Tibial nerve (tissue), 4 donors: ENCODE results near the gene XPC. TPM values are rescaled to one million over a fixed set of nuclear protein-coding genes. Genes with fewer than 3 reads are reported as not detected.
"Not testable (repeated sequence)": the region's sequence is repeated elsewhere in the genome, so short reads cannot be mapped to it uniquely, and the experiment has no call there.

Experiments
- DNase-seq, 2 donors: peaks; one replicate each; pipeline ENCODE4 v3.0.0-alpha.2; 2019; ENCODE audit warnings: low spot score in 2 of 2
- H3K27ac ChIP-seq, 4 donors: fragments of 200-600 bp; sonication (generic) in 3 of 4; one replicate each; pipeline ENCODE4 v1.5.1; 2017 to 2019; ENCODE audit warnings: mild to moderate bottlenecking in 1 of 4
- H3K27me3 ChIP-seq, 2 donors: fragments of 200-600 bp; sonication (generic) in 1 of 2; one replicate each; pipeline versions ENCODE4 v1.5.1 to v1.6.0; 2017 to 2019
- H3K36me3 ChIP-seq, 3 donors: fragments of 200-600 bp; sonication (generic); one replicate each; pipeline ENCODE4 v1.5.1; 2018 to 2019
- H3K4me1 ChIP-seq, 4 donors: fragments of 200-600 bp; sonication (generic) in 3 of 4; one replicate each; pipeline ENCODE4 v1.5.1; 2017 to 2019
- H3K4me3 ChIP-seq, 4 donors: fragments of 200-600 bp; sonication (generic) in 3 of 4; one replicate each; pipeline ENCODE4 v1.5.1; 2017 to 2019; ENCODE audit warnings: mild to moderate bottlenecking in 1 of 4, moderate library complexity in 1 of 4
- H3K9me3 ChIP-seq, 4 donors: fragments of 200-600 bp; sonication (generic) in 3 of 4; one replicate each; pipeline ENCODE4 v1.5.1; 2017 to 2019
- EP300 ChIP-seq, 2 donors: sonication (generic); formaldehyde crosslinking; IDR thresholded peaks; one replicate each; pipeline ENCODE4 v1.6.1; 2017; ENCODE audit warnings: antibody characterized with exemption in 2 of 2, mild to moderate bottlenecking in 1 of 2
- POLR2A ChIP-seq, 2 donors: fragments of 450-650 bp; IDR thresholded peaks; one replicate each; pipeline ENCODE4 v1.6.1; 2017; ENCODE audit warnings: antibody characterized with exemption in 2 of 2, mild to moderate bottlenecking in 2 of 2, moderate library complexity in 2 of 2
- WGBS, 2 donors: methylation state at CpG; one replicate each; pipeline ENCODE4 v1.1.5; 2018; 5-methylcytosine and 5-hydroxymethylcytosine counted together
- total RNA-seq, 4 donors: library from RNA; depleted of rRNA; stranded (reverse); fragments of >200 nt; gene quantifications; one replicate each; pipeline ENCODE4 v1.1.0, GENCODE V29; 2016
- TF ChIP-seq, protein P1 (sequence below), 5 experiments: fragments of 200-600 bp in 3 of 5; fragments of 450-650 bp in 2 of 5; sonication (generic) in 3 of 5; IDR thresholded peaks; one replicate each; pipeline ENCODE4 v1.5.1; 2016 to 2019; ENCODE audit warnings: antibody characterized with exemption in 5 of 5, mild to moderate bottlenecking in 3 of 5, moderate library complexity in 2 of 5

Gene XPC
- total RNA-seq, 4 donors from 2014 or later, result 47.7 to 77.1 (median 61.3) TPM

DNA sequence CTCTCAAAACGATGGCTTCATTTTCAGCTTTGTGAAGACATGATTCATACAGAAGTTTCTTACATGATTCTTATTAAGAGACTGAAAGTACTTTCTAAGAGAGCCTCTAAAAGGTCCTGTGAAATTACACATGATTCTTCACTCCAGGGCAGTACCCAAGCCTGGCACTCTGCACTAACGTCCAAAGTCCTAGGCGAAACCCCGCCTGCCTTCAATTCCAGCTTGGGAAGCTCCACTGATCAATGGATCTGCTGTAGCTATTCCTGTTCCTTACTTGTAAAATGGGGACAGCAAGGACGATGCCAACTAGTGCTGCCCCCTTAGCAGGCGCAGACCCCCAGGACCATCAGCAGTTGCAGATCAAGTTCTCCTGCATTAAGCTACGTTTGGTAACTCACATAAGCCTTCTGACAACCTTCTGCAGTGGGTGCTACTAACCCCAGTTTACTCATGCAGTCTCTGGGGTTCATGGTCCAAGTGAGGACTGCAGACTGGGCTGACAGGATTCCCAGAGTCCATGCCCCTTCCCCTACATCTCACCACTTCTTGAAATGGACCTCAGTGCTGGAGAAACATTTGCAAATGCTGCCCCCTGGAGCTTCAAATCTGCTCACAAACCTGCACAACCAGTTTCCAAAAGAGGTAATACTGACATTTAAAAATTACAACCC lies 64.3 kb downstream of the XPC start:
- DNase-seq, result no peak
- Histone ChIP-seq H3K27ac (no peak overlapping the region), H3K4me1 (no peaks in the 10 kb centered on the region), H3K9me3 (no peaks in the 10 kb centered on the region), H3K27me3 (no peaks in the 10 kb centered on the region), H3K4me3 (no peak overlapping the region), H3K36me3 (peaks cover 0 to 65% (median 0%) of the 10 kb centered on the region in 3 donors)
- TF ChIP-seq EP300 (IDR thresholded peaks at IDR 0.05) (no peak), POLR2A (IDR thresholded peaks at IDR 0.05) (no peak)
- TF ChIP-seq, protein P1, sequence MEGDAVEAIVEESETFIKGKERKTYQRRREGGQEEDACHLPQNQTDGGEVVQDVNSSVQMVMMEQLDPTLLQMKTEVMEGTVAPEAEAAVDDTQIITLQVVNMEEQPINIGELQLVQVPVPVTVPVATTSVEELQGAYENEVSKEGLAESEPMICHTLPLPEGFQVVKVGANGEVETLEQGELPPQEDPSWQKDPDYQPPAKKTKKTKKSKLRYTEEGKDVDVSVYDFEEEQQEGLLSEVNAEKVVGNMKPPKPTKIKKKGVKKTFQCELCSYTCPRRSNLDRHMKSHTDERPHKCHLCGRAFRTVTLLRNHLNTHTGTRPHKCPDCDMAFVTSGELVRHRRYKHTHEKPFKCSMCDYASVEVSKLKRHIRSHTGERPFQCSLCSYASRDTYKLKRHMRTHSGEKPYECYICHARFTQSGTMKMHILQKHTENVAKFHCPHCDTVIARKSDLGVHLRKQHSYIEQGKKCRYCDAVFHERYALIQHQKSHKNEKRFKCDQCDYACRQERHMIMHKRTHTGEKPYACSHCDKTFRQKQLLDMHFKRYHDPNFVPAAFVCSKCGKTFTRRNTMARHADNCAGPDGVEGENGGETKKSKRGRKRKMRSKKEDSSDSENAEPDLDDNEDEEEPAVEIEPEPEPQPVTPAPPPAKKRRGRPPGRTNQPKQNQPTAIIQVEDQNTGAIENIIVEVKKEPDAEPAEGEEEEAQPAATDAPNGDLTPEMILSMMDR (IDR thresholded peaks at IDR 0.05), result no peak
- 94 to 97% methylated on average over 7 of the region's 7 CpGs for WGBS, 2 donors

DNA sequence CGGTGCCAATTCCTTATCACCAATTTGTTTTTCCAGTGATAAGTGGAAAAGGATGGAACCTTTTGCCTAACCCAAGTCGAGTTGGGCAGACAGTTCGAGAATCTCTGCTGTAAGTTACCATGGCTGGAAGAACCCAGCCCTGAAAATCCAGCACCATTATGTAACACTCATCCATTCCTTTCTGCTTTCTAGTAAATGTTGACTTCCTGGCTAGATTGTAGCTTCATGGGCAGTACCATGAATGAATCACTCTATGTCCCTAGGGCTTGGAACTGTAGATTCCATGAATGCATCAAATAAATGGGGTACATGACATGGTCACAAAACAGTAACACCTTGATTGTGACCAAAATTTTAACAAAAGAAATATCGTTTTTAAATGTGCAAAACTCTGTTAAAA lies 67.7 kb downstream of the XPC start:
- no peak for DNase-seq
- Histone ChIP-seq H3K9me3 (no peaks in the 10 kb centered on the region), H3K4me3 (no peak overlapping the region), H3K4me1 (no peaks in the 10 kb centered on the region), H3K27ac (no peak overlapping the region), H3K36me3 (peaks cover 0 to 51% (median 0%) of the 10 kb centered on the region in 3 donors), H3K27me3 (no peaks in the 10 kb centered on the region)
- WGBS, 2 donors, result 88 to 94% methylated on average over 4 of the region's 4 CpGs
- TF ChIP-seq POLR2A (IDR thresholded peaks at IDR 0.05) (no peak), EP300 (IDR thresholded peaks at IDR 0.05) (no peak)
- TF ChIP-seq, protein P1 (IDR thresholded peaks at IDR 0.05), result no peak

DNA sequence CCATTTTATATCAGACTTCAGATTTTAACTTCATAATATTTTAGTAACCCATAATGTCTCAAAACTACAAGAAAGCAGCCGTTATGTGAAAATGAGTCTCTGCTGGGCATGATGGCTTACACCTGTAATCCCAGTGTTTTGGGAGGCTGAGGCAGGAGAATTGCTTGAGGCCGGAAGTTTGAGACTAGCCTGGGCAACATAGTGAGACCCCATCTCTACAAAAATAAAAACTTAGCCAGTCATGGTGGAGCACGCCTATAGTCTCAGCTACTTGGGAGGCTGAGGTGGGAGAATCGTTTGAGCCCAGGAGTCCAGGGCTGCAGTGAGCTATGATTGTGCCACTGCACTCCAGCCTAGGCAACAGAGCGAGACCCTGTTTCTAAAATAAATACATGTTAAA lies 68.6 kb downstream of the XPC start:
- DNase-seq, H3K27ac ChIP-seq, H3K4me3 ChIP-seq, H3K27me3 ChIP-seq, H3K9me3 ChIP-seq, H3K4me1 ChIP-seq: not testable (repeated sequence)
- WGBS, 2 donors, result 92 to 98% methylated on average over 5 of the region's 5 CpGs
- H3K36me3 ChIP-seq, result peaks cover 0 to 43% (median 0%) of the 10 kb centered on the region in 3 donors

DNA sequence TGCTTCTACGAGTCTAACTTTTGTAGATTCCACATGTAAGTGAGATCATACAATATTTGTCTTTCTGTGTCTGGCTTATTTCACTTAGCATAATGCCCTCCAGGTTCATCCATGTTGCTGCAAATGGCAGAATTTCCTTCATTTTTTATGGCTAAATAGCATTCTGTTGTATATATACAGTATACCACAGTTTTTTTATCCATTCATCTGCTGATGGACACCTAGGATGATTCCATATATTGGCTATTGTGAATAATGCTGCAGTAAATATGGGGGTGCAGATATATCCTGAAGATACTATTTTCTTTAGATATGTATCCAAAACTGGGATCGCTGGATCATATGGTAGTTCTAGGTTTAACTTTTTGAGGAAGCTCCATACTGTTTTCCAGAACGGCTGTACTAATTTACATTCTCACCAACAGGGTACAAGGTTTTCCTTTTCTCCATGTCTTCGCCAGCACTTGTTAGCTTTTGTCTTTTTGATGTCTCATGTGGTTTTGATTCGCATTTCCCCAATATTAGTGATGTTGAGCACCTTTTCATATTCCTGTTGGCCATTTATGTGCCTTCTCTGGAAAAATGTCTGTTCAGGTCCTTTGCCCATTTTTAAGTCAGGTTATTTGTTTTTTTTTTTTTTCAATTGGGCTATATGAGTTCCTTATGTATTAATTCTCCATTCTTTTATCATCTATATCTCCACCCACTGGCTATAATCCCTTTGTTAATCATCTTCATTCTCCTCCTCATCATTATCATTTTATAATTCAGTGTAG lies 80.6 kb downstream of the XPC start:
- TF ChIP-seq POLR2A (IDR thresholded peaks at IDR 0.05) (no peak), EP300 (IDR thresholded peaks at IDR 0.05) (no peak)
- TF ChIP-seq, protein P1 (IDR thresholded peaks at IDR 0.05), result no peak
- no peak for DNase-seq
- Histone ChIP-seq H3K4me3 (no peak overlapping the region), H3K4me1 (no peaks in the 10 kb centered on the region), H3K36me3 (no peaks in the 10 kb centered on the region), H3K27me3 (no peaks in the 10 kb centered on the region), H3K9me3 (peaks cover 0 to 7% (median 3%) of the 10 kb centered on the region in 4 donors), H3K27ac (no peak overlapping the region)
- 92 to 93% methylated on average over 5 of the region's 5 CpGs for WGBS, 2 donors

DNA sequence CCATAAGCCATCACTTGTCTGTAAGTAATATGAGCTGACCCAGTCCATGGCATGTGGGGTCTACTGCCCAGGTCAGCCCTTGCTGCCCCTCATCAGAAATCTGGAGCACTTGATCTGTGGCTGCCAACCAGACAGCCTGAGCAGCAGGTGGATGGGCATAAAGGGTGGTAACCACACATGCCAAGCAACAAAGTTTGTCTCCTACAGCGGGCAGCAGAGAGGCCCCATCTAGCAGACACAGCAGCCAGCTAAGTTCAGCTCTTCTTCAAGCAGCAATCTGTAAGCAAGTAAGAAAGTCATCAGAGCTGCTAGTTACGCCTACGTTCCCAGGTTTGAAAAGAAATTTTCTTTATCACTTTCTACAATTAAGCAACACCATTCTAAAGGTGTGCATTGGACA lies 81.7 kb downstream of the XPC start:
- no peaks in the 10 kb centered on the region for H3K4me1 ChIP-seq
- WGBS, 2 donors, result 87 to 91% methylated on average over 3 of the region's 3 CpGs
- H3K9me3 ChIP-seq, result peaks cover 0 to 7% (median 3%) of the 10 kb centered on the region in 4 donors
- no peak overlapping the region for H3K27ac ChIP-seq
- H3K36me3 ChIP-seq, result no peaks in the 10 kb centered on the region
- H3K4me3 ChIP-seq, result no peak overlapping the region
- H3K27me3 ChIP-seq, result no peaks in the 10 kb centered on the region
- TF ChIP-seq, protein P1 (IDR thresholded peaks at IDR 0.05), result no peak
- TF ChIP-seq EP300 (IDR thresholded peaks at IDR 0.05) (no peak), POLR2A (IDR thresholded peaks at IDR 0.05) (no peak)
- DNase-seq, result no peak

Other genes starting within 250 kb of the XPC start
- gene CHCHD4, start 53.7 kb downstream of the XPC start, total RNA-seq, result 10 to 100 TPM; 10.7 to 17.7 (median 13.8) TPM
- gene TMEM43, start 53.5 kb downstream of the XPC start, total RNA-seq, result 100 to 1,000 TPM in 3 of 4 donors, 10 to 100 TPM in 1; 99.9 to 130 (median 120) TPM
- gene LSM3, start 216 bp upstream of the XPC start, total RNA-seq, result 1 to 10 TPM; 4.8 to 7.9 (median 5.8) TPM
- 10 to 100 TPM; 11.8 to 24.9 (median 13.5) TPM for gene SLC6A6, start 224.0 kb upstream of the XPC start, total RNA-seq